Panc1 (cell line): ENCODE data around the gene PCDH17. TPM values are rescaled to one million over a fixed set of nuclear protein-coding genes. Genes with fewer than 3 reads are reported as not detected.

Experiments
- ATAC-seq: fragments of 200-7000 bp; cut with Tn5 transposase; 2 replicates; pipeline ENCODE4 v1.9.1; 2020; ENCODE audit warnings: mild to moderate bottlenecking, moderate library complexity
- BruUV-seq: library from RNA; stranded (reverse); fragments of 400-500 nt; replicated peaks from 2 replicates; lab custom pipeline; 2021; lab: Mats Ljungman, UMichigan
- CTCF ChIA-PET: fragments of 300-600 bp; sonication (Branson Sonifier 250); formaldehyde crosslinking; loops from one replicate; lab custom pipeline; 2022; ENCODE audit warnings: antibody characterized with exemption; lab: Charles Lee
- POLR2A ChIA-PET: fragments of 300-600 bp; sonication (Branson Sonifier 250); formaldehyde crosslinking; loops from one replicate; lab custom pipeline; 2022; ENCODE audit warnings: antibody characterized with exemption; lab: Charles Lee
- DNase-seq: peaks from one replicate; pipeline ENCODE4 v3.0.0-alpha.2; 2010; ENCODE audit warnings: low read depth, low spot score
- H3K27ac ChIP-seq: 2 replicates; pipeline ENCODE4 v1.5.1; 2011; ENCODE audit warnings: mild to moderate bottlenecking, low read length, inconsistent platforms
- H3K27me3 ChIP-seq: fragments of 200-500 bp; sonication (Bioruptor generic); 2 replicates; pipeline ENCODE4 v1.6.0; 2014; ENCODE audit warnings: low read length, inconsistent platforms; ENCODE audit not compliant: control insufficient read depth, insufficient read depth
- H3K36me3 ChIP-seq: fragments of 200-500 bp; sonication (Bioruptor generic); 2 replicates; pipeline ENCODE4 v1.5.1; 2014; ENCODE audit warnings: inconsistent platforms, mild to moderate bottlenecking, low read length, moderate library complexity; ENCODE audit not compliant: control insufficient read depth, insufficient read depth
- H3K4me1 ChIP-seq: 2 replicates; pipeline ENCODE4 v1.5.1; 2011; ENCODE audit warnings: inconsistent platforms, mild to moderate bottlenecking, low read length, moderate library complexity; ENCODE audit not compliant: control insufficient read depth, insufficient read depth
- H3K4me3 ChIP-seq, 2 experiments: 2 replicates each; pipeline ENCODE4 v1.5.1; 2011 to 2012; ENCODE audit warnings: low read depth in 2 of 2, low read length in 2 of 2, mild to moderate bottlenecking in 2 of 2, inconsistent platforms in 1 of 2, moderate library complexity in 1 of 2
- H3K9me3 ChIP-seq: fragments of 200-500 bp; sonication (Bioruptor generic); 2 replicates; pipeline ENCODE4 v1.5.1; 2014; ENCODE audit warnings: low read depth, mild to moderate bottlenecking, inconsistent platforms, low read length, moderate library complexity; ENCODE audit not compliant: control insufficient read depth, insufficient read depth
- CTCF ChIP-seq: fragments of 450-650 bp; IDR thresholded peaks from 2 replicates; pipeline ENCODE4 v1.5.1; 2017; ENCODE audit warnings: mild to moderate bottlenecking
- POLR2AphosphoS5 ChIP-seq: IDR thresholded peaks from 2 replicates; pipeline ENCODE4 v1.6.1; 2012; ENCODE audit warnings: mild to moderate bottlenecking, low read depth, low read length, moderate library complexity
- REST ChIP-seq, 2 experiments: IDR thresholded peaks; 2 replicates each; pipeline ENCODE4 v1.6.1; 2011 to 2012; ENCODE audit warnings: low read depth in 2 of 2, control low read depth in 1 of 2, low read length in 1 of 2, mild to moderate bottlenecking in 1 of 2, moderate library complexity in 1 of 2; ENCODE audit not compliant: insufficient read depth in 1 of 2
- SIN3A ChIP-seq: IDR thresholded peaks from 2 replicates; pipeline ENCODE4 v1.6.1; 2012; ENCODE audit warnings: low read depth, mild to moderate bottlenecking, low read length, moderate library complexity, borderline replicate concordance; ENCODE audit not compliant: insufficient read depth
- TCF7L2 ChIP-seq: IDR thresholded peaks from 2 replicates; pipeline ENCODE4 v1.6.1; 2011; ENCODE audit warnings: mild to moderate bottlenecking, low read depth, low read length, inconsistent platforms
- in situ Hi-C: cut with HindIII; loops from 2 replicates; pipeline ENCODE4 v1.10.0; 2016; ENCODE audit warnings: low sequenced_read_pairs, low pct_unique_long_range_greater_than_20kb
- intact Hi-C: fragments of 100-400 bp; cut with micrococcal nuclease; formaldehyde crosslinking; loops from one replicate; pipeline ENCODE4 v1.10.0; 2022; ENCODE audit not compliant: unreplicated experiment
- total RNA-seq: library from RNA; stranded (reverse); gene quantifications from one replicate; pipeline ENCODE4 v1.2.1, GENCODE V29; 2021; ENCODE audit not compliant: unreplicated experiment

PCDH17 gene
- total RNA-seq, 1 experiment from 2014 or later: 0.26 TPM

GRCh38 chr13:57638186-57638890 lies 6.8 kb downstream of the PCDH17 start:
- no peaks in the 10 kb centered on the region for H3K9me3 ChIP-seq
- H3K4me3 ChIP-seq: no peak overlapping the region
- H3K27me3 ChIP-seq: no peaks in the 10 kb centered on the region
- DNase-seq (no peak), ATAC-seq (no peak)
- H3K27ac ChIP-seq: no peak overlapping the region
- no peaks in the 10 kb centered on the region for H3K4me1 ChIP-seq
- ChIA-PET CTCF (no interaction called here), POLR2A (no interaction called here)
- no peaks in the 10 kb centered on the region for H3K36me3 ChIP-seq
- in situ Hi-C loops: no loop called here
- TF ChIP-seq REST (IDR thresholded peaks at IDR 0.05; ENCODE audit: insufficient read depth in 1 of 2, low read depth in 2 of 2, low read length in 1 of 2) (no peak), TCF7L2 (no peak), CTCF (no peak), SIN3A (no peak), POLR2AphosphoS5 (no peak)
- no TSS peak for BruUV-seq
- intact Hi-C loops: loop anchor here (10.0 kb wide), 1 partner anchor 76 kb away; no protein-coding TSS in a partner anchor

DNA sequence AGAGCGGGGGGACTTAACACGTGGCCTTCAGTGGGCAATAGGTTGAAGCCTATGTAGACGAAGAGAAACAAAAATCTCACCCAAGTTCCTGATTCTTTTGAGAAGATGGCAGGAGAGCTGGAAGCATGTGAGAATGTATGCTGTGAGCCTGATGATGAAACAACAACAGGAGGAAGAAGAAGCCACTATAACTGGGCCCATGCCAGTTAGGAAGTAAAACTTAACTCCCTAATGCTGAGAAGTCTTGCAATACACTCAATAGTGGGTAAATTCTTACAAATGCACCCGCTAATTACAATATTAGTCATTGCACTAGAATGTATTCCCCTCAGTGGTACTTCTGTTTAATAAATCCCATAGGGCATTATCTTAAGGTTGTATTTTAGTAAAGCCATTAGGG lies 9.1 kb downstream of the PCDH17 start:
- H3K27me3 ChIP-seq: no peaks in the 10 kb centered on the region
- no TSS peak for BruUV-seq
- ATAC-seq: no peak
- H3K9me3 ChIP-seq: no peaks in the 10 kb centered on the region
- no peak for TF ChIP-seq SIN3A
- TF ChIP-seq CTCF: no peak
- no peak for TF ChIP-seq REST (IDR thresholded peaks at IDR 0.05; ENCODE audit: insufficient read depth in 1 of 2, low read depth in 2 of 2, low read length in 1 of 2)
- TF ChIP-seq TCF7L2: no peak
- no peak for TF ChIP-seq POLR2AphosphoS5
- ChIA-PET POLR2A (no interaction called here), CTCF (no interaction called here)
- no peak for DNase-seq
- no peak overlapping the region for H3K27ac ChIP-seq
- intact Hi-C loops: no loop called here
- no peaks in the 10 kb centered on the region for H3K36me3 ChIP-seq
- no peak overlapping the region for H3K4me3 ChIP-seq
- in situ Hi-C loops: no loop called here
- H3K4me1 ChIP-seq: no peaks in the 10 kb centered on the region
